Measurements from ENCODE around the gene TRIM17.

TRIM17 gene

GRCh38 chr1:228371741-228372182, 44.9 kb downstream of the TRIM17 start:
- H3K27ac ChIP-seq, result no peak overlapping the region
- no peak for DNase-seq (ENCODE audit: low read depth, low spot score)

GRCh38 chr1:228370941-228371740, 45.5 kb downstream of the TRIM17 start:
- DNase-seq (ENCODE audit: low read depth, low spot score), result no peak
- no peak overlapping the region for H3K27ac ChIP-seq

- no peak for DNase-seq (ENCODE audit: low read depth, low spot score)
- no peak overlapping the region for H3K27ac ChIP-seq
Observed at GRCh38 chr1:228370439-228370940, 46.2 kb downstream of the TRIM17 start.

- DNase-seq (ENCODE audit: low read depth, low spot score), result no peak
- H3K27ac ChIP-seq, result no peak overlapping the region
Observed at GRCh38 chr1:228369608-228370438, 46.8 kb downstream of the TRIM17 start.

GRCh38 chr1:228368801-228369607, 47.7 kb downstream of the TRIM17 start:
- H3K27ac ChIP-seq, result no peak overlapping the region
- no peak for DNase-seq (ENCODE audit: low read depth, low spot score)

- no peak for DNase-seq (ENCODE audit: low read depth, low spot score)
Observed at GRCh38 chr1:228367798-228368791, 48.6 kb downstream of the TRIM17 start.

GRCh38 chr1:228366866-228367741, 49.6 kb downstream of the TRIM17 start:
- no peak overlapping the region for H3K27ac ChIP-seq
- no peak for DNase-seq (ENCODE audit: low read depth, low spot score)

More at GRCh38 chr1:228367798-228368791, 48.6 kb downstream of the TRIM17 start:
- no peak overlapping the region for H3K27ac ChIP-seq

- no peak for DNase-seq (ENCODE audit: low read depth, low spot score)
- H3K27ac ChIP-seq, result no peak overlapping the region
Observed at GRCh38 chr1:228366062-228366865, 50.4 kb downstream of the TRIM17 start.

- DNase-seq (ENCODE audit: low read depth, low spot score), result no peak
- H3K27ac ChIP-seq, result no peak overlapping the region
Observed at GRCh38 chr1:228365271-228366061, 51.2 kb downstream of the TRIM17 start.

GRCh38 chr1:228364706-228365213, 51.9 kb downstream of the TRIM17 start:
- no peak for DNase-seq (ENCODE audit: low read depth, low spot score)
- no peak overlapping the region for H3K27ac ChIP-seq

- DNase-seq (ENCODE audit: low read depth, low spot score), result no peak
- H3K27ac ChIP-seq, result no peak overlapping the region
Observed at GRCh38 chr1:228364068-228364705, 52.5 kb downstream of the TRIM17 start.

- DNase-seq (ENCODE audit: low read depth, low spot score), result no peak
- no peak overlapping the region for H3K27ac ChIP-seq
Observed at GRCh38 chr1:228363686-228364067, 53.0 kb downstream of the TRIM17 start.

- H3K27ac ChIP-seq, result no peak overlapping the region
- DNase-seq (ENCODE audit: low read depth, low spot score), result no peak
Observed at GRCh38 chr1:228362884-228363450, 53.7 kb downstream of the TRIM17 start.

GRCh38 chr1:228362141-228362883, 54.3 kb downstream of the TRIM17 start:
- DNase-seq (ENCODE audit: low read depth, low spot score), result no peak
- no peak overlapping the region for H3K27ac ChIP-seq

Measured in epithelial cell of prostate (primary cell).